GM21360 (cell line): ENCODE data around the gene SDHAF1.

Source experiments
- ATAC-seq: cut with Tn5 transposase; IDR thresholded peaks from one replicate; pipeline ENCODE4 v1.9.1; 2021; ENCODE audit warnings: mild to moderate bottlenecking, moderate library complexity; ENCODE audit not compliant: unreplicated experiment

The SDHAF1 gene

DNA sequence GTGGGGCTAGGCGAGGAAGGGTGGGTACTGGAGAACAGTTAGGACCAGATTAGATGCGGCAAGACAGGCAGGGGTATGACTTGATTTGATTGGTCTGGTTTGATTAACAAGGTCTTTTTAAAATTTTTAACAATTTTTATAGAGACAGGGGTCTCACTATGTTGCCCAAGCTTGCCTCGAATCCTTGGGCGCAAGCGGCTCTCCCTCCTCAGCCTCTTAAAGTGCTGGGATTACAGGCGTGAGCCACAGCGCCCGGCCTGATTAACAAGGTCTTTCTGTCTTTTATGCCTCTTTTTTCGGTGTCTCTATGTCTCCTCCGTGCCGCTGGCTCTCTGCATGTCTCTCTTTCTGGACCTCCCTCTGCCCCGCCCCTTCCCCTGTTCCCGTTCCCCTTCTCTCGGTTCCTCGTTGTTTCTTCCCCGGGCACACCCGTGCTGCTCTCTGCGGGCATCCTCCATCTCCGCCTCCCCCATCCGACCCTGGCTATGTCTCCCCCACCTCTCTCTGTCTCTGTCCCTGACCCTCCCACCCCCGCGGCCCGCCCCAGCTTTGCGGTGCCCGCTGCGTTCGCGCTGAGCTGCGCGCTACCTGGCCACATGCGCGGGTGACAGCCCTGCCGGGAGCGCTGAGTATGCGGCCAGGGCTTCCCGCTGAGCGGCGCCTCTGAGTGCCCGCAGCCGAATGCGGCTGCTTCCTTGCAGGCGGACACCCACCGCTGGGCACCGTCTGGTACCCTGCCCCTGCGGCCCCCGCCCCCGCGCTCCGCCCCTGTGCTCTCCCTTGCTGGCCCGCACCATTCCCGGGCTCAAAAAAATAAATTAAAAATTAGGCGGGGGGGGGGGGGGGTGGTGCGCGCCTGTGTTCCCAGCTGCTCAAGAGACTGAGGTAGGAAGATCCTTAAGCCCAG lies 8.1 kb upstream of the SDHAF1 start:
- ATAC-seq, result no peak

DNA sequence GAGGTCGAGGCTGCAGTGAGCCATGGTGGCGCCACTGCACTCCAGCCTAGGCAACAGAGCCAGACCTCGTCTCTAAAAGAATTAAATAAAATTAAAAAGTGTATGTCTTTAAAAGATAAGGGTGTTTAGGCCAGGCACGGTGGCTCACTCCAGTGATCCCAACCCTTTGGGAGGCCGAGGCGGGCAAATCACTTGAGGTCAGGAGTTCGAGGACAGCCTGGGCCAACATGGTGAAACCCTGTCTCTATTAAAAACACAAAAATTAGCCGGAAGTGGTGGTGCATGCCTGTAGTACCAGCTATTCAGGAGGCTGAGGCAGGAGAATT lies 7.5 kb upstream of the SDHAF1 start:
- ATAC-seq, result no peak

DNA sequence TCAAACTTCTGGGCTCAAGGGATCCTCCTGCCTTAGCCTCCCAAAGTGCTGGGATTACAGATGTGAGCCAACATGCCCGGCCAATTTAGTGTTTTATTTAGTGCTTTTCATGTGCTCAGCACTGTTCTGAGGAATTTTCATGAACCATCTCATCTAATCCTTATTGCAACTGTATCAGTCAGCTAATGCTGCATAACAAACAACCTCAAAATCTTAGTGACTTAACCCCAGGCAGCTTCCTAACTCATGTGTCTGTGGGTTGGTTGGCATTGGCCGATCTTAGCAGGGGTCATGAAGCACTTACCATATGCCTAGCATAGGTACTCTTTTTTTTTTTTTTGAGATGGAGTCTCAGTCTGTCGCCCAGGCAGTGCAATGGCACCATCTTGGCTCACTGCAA lies 6.2 kb upstream of the SDHAF1 start:
- no peak for ATAC-seq

DNA sequence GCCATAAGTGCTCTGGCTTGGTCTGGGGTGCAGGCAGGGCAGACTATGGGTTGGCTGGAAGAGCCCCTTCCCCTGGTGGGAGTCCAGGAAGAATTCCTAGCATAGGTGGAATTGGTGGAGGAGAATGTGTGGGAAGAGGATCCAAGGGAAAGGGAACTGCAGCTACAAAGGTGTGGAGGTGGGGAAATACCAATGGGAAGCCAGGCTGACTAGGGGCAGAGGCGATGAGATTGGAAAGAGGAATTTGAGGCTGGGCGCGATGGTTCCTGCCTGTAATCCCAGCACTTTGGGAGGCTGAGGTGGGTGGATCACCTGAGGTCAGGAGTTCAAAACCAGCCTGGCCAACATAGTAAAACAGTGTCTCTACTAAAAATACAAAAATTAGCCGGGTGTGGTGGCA lies 4.8 kb upstream of the SDHAF1 start:
- ATAC-seq, result no peak

DNA sequence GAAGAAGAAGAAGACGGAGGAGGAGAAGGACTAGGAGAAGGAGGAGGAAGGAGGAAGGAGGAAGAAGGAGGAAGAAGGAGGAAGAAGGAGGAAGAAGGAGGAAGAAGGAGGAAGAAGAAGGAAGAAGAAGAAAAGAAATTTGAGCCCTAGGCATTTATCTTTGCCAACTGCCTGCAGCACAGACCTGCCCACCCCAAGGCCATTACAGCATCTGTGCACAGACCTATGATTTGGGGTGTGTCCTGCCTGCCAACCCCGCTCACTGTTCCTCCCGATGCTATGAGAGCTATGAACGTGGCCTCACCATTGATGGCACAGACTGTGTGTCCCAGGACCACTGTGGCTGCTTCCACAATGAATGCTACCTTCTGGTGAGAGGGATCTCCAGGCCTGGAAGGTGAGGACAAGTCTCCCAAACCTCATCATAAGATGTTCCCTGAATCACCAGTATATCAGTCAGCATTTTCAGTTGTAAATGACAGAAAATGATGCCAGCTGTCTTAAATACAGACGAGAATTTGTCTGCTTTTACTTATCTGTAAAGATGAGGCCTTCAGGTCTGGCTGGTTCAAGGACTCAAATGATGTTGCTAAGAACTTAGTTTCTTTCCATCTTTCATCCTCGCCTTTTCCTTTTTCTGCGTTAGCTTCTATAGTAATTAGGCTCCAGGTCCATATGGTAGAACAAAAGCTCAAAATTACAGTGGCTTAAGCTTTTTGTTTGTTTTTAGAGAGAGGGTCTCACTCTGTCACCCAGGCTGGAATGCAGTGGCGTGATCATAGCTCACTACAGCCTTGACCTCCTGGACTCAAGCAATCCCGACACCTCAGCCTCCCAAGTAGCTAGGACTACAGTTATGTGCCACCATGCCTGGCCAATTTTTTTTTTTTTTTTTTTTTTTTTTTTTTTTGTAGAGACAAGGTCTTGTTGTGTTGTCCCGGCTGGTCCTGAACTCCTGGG lies 3.9 kb upstream of the SDHAF1 start:
- ATAC-seq, result no peak

DNA sequence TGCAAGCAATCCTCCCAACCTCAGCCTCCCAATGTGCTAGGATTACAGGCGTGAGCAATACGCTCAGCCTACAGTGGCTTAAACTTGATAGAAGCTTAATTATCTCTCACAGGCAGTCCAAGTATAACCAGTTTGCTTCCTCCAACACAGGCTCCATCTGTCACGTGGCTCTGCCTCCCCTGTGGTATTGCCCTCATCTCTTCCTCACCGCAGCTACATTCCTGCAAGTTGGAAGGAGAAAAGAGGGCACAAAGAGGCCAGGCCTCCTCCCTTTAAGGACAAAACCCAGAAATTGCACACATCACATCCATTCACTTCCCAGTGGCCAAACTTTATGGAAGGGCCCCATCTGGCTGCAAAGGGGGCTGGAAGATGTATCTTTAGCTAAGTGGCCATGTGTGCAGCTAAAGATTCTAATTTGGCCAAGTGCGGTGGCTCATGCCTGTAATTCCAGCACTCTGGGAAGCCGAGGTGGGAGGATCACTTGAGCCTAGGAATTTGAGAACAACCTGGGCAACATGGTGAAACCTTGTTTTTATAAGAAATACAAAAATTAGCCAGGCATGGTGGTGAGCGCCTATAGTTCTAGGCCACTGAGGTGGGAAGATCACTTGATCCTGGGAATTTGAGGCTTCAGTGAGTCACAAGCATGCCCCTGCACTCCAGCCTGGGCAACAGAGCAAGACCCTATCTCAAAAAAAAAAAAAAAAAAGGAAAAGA lies 3.1 kb upstream of the SDHAF1 start:
- ATAC-seq, result no peak

DNA sequence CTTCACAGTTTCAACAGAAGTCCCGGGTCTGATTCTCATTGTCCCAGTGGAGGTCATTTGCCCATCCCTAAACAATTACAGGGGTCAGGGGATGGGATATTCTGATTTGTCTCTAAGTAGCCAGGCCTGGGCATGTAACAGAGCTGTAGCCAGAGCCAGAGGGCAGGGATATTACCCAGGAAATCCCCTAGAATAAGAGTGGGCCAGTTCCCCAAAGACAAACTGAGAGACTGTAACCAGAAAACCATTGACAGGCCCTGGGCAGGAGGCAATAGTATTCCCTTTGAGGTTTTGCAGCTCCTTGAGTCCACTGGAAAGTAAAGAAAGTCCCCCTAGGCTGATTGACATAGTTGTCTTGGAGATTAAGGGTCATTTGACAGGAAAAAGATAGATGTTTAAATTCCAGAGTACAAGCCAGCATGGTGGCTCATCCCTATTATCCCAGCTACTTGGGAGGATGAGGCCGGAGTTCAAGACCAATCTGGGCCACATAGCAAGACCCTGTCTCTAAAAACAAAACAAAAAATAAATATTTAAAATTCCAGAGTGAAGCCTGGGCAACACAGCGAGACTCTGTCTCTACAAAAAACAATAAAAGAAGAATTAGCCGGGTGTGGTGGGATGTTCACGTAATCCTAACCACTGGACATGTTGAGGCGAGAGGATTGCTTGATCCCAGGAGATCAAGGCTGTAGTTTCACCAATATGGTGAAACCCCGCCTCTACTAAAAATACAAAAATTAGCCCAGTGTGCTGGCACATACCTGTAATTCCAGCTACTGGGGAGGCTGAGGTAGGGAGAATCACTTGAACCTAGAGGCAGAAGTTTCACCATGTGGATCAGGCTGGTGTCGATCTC lies 1.9 kb upstream of the SDHAF1 start:
- ATAC-seq, result no peak

DNA sequence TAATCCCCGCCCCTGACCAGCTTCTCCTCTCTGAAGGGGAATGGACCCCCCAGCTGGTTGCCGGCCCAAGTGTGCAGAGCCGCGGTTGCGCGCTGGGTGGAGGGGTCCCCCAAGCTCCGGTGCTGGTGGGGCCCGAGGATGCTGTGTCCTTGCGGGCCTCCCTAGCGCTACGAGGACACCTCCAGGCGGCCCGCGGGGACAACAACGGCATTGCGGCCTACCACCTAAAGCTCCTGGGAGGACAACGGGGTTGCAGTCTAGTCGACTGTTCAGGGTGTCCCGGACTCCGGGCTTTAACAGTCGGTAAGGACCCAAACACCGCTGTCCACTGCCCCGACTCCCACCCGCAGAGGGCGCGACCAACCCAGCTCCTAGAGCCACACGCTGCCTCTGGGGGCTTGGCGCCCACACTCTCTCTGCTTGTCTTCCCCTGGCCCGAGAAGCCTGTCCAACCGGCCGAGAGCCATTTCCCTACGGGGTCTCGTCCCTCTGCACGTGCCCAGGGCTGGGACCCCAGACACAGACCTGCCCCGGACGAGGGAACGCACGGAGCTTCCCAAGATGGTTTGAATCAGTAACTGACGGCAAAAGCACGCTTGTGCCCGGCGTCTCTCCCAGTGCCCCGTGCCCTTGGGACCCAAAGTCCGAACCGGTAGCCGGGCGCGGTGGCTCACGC lies 927 bp upstream of the SDHAF1 start:
- no peak for ATAC-seq

DNA sequence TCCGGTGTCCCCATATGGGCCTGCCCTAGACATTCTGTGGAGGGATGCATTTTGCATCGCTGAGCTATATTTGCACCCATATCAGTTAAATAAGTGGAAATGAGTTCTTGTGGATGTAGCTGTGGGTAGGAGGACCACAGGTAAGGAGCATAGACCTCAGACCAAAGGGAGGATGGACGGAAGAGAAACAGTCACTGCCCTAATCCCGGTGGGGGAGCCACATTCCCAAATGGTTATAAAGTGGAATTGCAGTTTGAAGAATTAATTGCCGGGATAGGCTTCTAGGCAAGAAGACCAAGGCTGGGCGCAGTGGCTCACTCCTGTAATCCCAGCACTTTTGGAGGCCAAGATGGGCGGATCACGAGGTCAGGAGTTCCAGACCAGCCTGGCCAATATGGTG lies 1.8 kb downstream of the SDHAF1 start:
- ATAC-seq, result no peak

DNA sequence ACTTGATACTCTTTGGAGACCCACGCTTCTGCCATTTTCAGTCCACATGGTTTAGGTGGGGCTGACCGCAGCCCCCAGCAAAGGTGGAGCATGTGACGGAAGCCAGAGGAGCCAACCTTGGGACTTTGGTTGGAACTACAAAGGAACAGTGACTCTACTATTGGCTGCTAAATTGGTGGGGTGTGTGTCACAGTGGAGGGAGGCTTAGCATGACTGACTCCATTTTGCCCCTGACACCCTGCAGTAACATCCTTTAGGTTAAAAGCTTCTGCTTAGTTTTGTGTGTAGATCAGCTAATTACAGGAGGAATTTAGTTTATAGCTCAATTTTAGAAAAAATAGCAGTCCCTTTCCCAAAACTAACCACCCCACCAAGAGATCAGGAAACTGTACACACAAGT lies 6.6 kb downstream of the SDHAF1 start:
- ATAC-seq, result no peak

DNA sequence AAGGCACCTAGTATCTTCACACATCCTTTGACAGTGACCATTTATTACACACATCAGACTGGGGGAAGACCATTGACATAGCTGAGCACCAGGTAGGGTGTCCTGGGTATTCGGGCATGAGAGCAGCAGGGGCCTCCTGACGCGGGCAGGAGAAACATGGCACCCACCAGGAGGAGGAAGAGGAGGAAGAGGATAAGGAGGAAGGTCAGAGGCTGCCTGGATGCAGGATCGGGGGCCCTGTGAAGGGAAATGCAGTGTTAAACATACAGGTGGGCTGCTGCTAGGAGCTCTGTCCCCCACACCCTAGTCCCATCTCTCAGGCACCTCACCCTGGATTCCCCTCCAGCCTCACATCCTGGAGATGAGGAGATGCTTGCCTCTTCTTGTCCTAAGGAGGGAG lies 8.3 kb downstream of the SDHAF1 start:
- ATAC-seq, result no peak

DNA sequence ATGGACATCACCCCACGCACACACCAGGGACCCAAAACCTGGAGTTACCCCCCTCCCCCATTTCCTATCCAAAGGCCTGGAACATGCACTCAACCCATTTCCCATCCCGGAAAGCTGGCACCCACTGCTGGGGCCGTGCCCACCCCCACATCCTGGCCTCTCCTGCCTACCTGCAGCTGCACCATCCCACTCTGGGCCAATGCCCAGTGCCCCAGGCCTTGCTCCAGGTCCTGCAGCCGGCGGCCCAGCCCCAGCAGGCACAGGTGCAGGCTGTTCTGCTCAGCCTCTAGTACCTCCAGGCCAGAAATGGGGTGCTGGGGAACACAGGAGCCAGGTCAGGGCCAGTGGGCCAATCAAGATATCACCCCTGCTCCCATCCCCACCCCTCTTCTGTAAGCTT lies 12.0 kb downstream of the SDHAF1 start:
- no peak for ATAC-seq

DNA sequence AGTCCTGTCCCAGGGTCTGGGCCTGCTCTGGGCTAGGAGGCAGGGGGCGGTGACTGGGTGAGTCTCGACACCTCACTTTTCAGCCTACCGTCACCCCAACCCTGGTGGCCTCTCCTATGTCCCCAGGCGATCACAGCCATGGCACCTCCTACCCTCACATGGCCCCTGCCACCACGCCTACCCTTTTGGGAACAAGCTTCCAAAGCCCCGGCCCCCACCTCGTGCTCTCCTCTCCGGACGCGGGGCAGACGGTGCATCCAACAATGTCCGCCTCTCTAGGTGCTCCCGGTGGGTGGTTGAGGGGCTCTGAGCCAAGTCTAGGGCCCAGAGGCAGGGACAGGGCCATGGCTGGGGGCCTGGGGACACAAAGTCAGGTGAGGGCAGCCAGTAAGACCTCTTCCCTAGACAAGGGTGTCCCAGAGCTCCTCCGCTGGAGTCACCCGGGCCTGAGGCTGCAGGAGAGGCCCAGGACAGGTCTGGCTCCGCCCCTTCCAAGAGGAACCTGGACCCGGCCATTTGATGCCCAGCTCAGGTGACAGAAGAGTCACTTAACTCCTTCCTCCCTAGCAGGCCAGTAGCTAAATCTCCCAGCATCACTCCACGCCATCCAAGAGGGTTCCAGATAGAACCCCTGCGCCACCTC lies 13.5 kb downstream of the SDHAF1 start, which contains the start of gene SYNE4:
SYNE4 (minus strand) TSS at position 478 of the 643 bp plus-strand sequence; CDS start at position 346, 132 bp downstream.
- no peak for ATAC-seq

DNA sequence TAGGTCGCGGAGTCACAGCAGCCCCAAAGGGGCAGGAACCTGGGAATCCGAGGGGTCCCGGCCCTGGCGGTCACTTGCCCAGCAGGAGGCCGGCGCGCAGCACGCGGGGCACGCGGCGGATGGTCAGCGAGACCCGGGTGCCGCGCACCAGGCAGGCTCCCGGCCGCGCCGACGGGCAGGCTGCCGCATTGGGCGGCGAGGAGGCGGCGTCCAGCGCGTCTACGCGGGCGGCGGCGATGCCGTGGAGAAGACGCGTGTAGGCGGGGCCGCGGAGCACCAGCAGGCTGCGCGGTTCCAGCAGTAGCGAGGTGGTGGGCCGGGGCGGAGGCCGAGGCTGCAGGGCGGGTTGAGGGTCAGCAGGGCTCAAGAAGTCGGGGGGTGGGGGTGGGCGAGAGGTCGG lies 14.2 kb downstream of the SDHAF1 start:
- no peak for ATAC-seq

DNA sequence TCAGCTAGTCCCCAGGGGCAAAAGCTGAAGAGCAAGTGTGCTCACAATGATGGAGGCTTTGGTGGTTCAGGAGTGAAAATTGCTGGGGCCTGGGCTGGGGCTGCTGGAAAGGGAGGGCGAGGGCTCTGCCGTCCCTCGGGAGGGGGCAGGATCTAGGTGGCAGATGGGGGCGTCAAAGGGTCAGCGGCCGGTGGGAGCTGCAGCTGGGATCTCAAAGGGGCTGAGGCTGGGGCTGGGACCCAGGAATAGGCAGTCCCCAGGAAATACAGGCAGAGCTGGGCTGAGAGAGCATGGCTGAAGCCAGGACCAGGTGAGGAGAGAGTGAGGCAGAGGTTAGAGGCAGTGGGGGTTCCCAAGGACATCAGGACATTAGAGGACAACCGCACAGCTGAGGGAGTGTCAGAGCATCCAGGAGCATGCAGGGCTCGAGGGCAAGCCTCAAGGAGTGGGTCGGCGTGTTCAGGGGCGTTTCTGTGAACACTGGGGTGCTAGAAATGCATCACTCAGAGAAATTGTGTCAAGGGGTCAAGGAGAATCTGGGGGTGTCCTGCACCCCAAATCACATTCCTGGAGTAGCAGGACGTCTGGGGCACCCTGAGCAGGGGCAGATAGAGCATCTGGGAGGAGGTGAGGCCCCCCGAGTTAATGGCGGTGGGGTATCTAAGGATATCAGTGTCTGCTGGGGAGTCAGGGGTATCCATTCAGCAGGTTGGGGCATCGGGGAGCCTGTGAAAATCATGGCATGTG lies 14.8 kb downstream of the SDHAF1 start:
- ATAC-seq, result no peak

DNA sequence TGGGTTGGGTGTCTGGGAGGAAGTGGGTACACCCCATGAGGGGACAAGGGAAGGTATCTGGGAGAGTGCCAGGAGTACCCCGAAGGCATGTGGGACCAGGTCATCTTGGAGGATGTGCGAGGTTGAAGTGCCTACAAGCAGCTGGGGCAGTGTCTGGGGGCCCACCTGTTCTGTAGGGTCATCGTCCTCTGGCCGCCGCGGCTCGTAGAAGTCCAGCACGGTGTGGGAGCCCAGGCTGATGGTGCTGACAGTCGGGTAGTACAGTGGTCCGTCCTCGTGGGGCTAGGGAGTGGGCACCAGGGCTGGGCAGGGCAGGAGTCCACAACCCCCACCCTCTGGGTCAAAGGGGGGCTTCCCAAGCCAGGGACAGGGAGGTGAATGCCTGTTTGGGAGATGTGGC lies 15.4 kb downstream of the SDHAF1 start:
- ATAC-seq, result no peak

DNA sequence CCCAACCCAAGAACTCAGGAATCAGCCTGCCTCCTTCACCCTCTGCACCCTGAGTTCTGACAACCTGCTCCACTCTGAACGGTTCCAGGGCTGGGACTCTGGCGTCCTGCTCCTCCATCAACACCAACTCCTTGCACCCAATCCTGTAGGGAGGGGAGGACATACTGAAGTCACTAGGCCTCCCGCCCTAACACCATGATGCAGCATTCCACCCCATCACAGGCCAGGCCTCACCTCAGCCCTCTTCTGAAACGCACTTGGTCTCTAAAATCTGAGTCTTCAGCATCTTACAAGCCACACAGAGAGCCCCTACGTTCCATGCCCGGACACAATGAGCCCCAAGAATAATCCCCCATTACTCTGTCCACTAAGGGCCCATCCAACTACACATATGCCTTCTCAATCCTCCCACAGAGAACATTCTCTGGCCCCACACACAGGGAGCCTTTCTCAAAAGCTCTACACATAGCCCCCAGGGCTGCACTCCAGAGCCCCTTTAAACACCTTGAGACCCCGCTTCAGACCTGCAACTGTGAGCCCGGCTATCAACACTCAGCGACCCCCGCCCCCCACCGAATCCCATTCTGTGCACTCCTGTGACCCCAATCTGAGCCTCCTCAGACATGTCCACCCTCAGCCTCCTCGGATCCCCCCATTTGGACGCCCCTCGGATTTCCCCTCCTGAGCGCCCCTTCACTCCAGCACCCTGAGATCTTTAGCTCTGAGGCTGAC lies 18.5 kb downstream of the SDHAF1 start:
- no peak for ATAC-seq
